K562 (cell line): ENCODE results near the gene EML1.

Experiments used
- CAMTA2 ChIP-seq: fragments of 250-450 bp; sonication (Bioruptor Pico); conservative IDR thresholded peaks from 2 replicates; pipeline ENCODE4 v1.5.1; 2022
- CBFB ChIP-seq: sonication (generic); formaldehyde crosslinking; IDR thresholded peaks from 2 replicates; pipeline ENCODE4 v1.4.0; 2020; ENCODE audit warnings: mild to moderate bottlenecking, missing genetic modification reagents
- COPS2 ChIP-seq: fragments of 450-650 bp; conservative IDR thresholded peaks from 2 replicates; pipeline ENCODE4 v1.6.1; 2016; ENCODE audit warnings: mild to moderate bottlenecking, moderate library complexity
- CTCF ChIP-seq, 3 experiments: IDR thresholded peaks in 2 of 3; conservative IDR thresholded peaks in 1 of 3; 2 replicates each; pipeline ENCODE4 v1.5.1; 2011 to 2012; ENCODE audit warnings: low read length in 3 of 3, mild to moderate bottlenecking in 3 of 3, control low read depth in 2 of 3, improper control_type of control experiment in 1 of 3, inconsistent platforms in 1 of 3, low read depth in 1 of 3, mixed read lengths in 1 of 3, moderate library complexity in 1 of 3; ENCODE audit not compliant: insufficient read depth in 2 of 3
- FIP1L1 ChIP-seq: fragments of 200-400 bp; formaldehyde crosslinking; IDR thresholded peaks from 2 replicates; pipeline ENCODE4 v1.6.1; 2018; ENCODE audit warnings: mild to moderate bottlenecking, low read depth, low read length; ENCODE audit not compliant: poor library complexity, severe bottlenecking
- FOXP4 ChIP-seq: sonication (generic); formaldehyde crosslinking; IDR thresholded peaks from 2 replicates; pipeline ENCODE4 v1.8.0; 2022; ENCODE audit warnings: mild to moderate bottlenecking, missing genetic modification reagents, borderline replicate concordance
- JUNB ChIP-seq: fragments of 450-650 bp; formaldehyde crosslinking; conservative IDR thresholded peaks from 2 replicates; pipeline ENCODE4 v1.4.0; 2020; ENCODE audit warnings: mild to moderate bottlenecking
- NR2C1 ChIP-seq, 2 experiments: fragments of 450-650 bp; IDR thresholded peaks; 2 replicates each; pipeline ENCODE4 v1.6.1; 2017; ENCODE audit warnings: mild to moderate bottlenecking in 2 of 2, antibody characterized with exemption in 1 of 2, inconsistent platforms in 1 of 2, missing compliant biosample characterization in 1 of 2, missing genetic modification characterization in 1 of 2
- POLR2A ChIP-seq: fragments of 450-650 bp; conservative IDR thresholded peaks from 2 replicates; pipeline ENCODE4 v1.6.1; 2016
- SMC3 ChIP-seq: conservative IDR thresholded peaks from 2 replicates; pipeline ENCODE4 v1.6.1; 2011; ENCODE audit warnings: low read depth, low read length, improper control_type of control experiment; ENCODE audit not compliant: insufficient read depth
- SNAPC5 ChIP-seq: fragments of 250-450 bp; sonication (Bioruptor Pico); IDR thresholded peaks from 2 replicates; pipeline ENCODE4 v1.8.0; 2021; ENCODE audit warnings: moderate library complexity, mild to moderate bottlenecking, inconsistent platforms
- TAF7 ChIP-seq: fragments of 450-650 bp; IDR thresholded peaks from 2 replicates; pipeline ENCODE4 v1.6.1; 2016; ENCODE audit warnings: missing genetic modification characterization, missing compliant biosample characterization
- USF2 ChIP-seq: sonication (generic); formaldehyde crosslinking; IDR thresholded peaks from 2 replicates; pipeline ENCODE4 v1.5.0; 2020; ENCODE audit warnings: missing genetic modification reagents

- TF ChIP-seq POLR2A, result no peak
- TF ChIP-seq COPS2, result no peak
- TF ChIP-seq CTCF (IDR thresholded peaks at IDR 0.05 in 2 of 3, conservative IDR thresholded peaks at IDR 0.05 in 1 of 3; ENCODE audit: insufficient read depth in 2 of 3, low read depth in 1 of 3, low read length in 3 of 3), result no peak
- no peak for TF ChIP-seq FIP1L1
- TF ChIP-seq CBFB (CRISPR knock-in tag), result no peak
- no peak for TF ChIP-seq NR2C1 (IDR thresholded peaks at IDR 0.05)
- no peak for TF ChIP-seq NR2C1 (tag; IDR thresholded peaks at IDR 0.05)
- no peak for TF ChIP-seq SNAPC5 (CRISPR knock-in tag)
- no peak for TF ChIP-seq JUNB (CRISPR knock-in tag)
- TF ChIP-seq SMC3, result no peak
- no peak for TF ChIP-seq TAF7 (tag)
- TF ChIP-seq CAMTA2, result no peak
- peak; percentile 16; the same call in 1 of the 2 replicates for TF ChIP-seq USF2 (CRISPR knock-in tag)
- no peak for TF ChIP-seq FOXP4 (CRISPR knock-in tag)
Measured at GRCh38 chr14:99810559-99810874, 17.3 kb downstream of the EML1 start.
